AG09309 (cell line): ENCODE measurements around the gene SLC26A5.

Experiments used
- DNase-seq: peaks from one replicate; pipeline ENCODE4 v3.0.0-alpha.2; 2010; ENCODE audit warnings: low read depth
- H3K4me3 ChIP-seq: 2 replicates; pipeline ENCODE4 v1.5.1; 2011; ENCODE audit warnings: mild to moderate bottlenecking, low read depth, low read length, moderate library complexity; ENCODE audit not compliant: control insufficient read depth
- CTCF ChIP-seq: IDR thresholded peaks from 2 replicates; pipeline ENCODE4 v1.5.1; 2011; ENCODE audit warnings: mild to moderate bottlenecking, low read depth, low read length, inconsistent platforms; ENCODE audit not compliant: insufficient read depth, control insufficient read depth; ENCODE audit errors: missing control alignments

The SLC26A5 gene

DNA sequence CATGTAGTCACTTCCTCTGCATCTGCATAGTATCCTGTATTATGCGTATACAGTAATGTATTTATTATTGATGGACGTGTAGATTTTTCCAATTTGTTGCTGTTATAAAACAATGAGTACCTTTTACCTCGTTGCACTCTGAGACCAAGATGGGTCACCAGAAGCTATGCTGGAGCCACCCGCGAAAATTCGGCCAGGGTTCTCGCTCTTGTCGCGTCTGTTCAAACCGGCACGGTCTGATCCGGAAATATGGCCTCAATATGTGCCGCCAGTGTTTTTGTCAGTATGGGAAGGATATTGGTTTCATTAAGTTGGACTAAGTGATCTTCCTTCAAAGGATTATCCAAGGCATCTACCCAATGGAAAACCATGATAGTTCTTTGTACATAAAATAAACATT, 97.6 kb downstream of the SLC26A5 start:
- H3K4me3 ChIP-seq = peak overlapping the region; percentile 78
- DNase-seq = no peak
- TF ChIP-seq CTCF = no peak

DNA sequence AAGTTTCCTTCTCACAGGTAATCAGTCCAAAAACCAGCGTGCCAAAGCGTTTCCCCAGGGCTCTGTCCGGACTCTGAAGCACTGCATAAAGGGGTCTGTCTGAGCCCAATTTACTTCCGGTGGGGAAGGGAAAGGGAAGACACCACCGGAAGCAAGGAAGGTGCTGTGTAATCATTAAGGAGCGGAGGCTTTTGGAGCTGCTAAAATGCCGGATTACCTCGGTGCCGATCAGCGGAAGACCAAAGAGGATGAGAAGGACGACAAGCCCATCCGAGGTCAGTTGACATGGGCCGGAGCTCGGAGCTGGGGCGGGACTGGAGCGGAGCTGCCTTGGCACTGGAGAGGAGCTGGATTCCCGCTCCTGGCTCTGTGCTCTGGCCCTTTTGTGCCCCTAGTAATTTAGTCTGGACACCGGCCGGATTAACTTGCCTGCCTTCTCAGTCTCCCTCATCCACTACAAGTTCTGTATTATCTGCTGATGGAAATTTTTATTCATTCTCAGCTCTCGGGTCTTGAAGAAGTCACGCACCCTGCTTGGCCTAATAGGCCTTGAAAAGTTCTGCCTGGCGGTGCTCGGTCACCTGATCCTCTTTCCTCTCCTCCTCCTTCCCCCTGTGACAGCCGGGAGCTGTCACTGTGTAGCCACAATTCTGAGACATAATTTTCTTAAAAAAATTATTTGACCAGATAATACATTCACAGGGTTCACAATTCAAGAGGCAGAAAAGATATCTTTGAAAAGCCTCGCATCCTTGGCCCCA, 98.3 kb downstream of the SLC26A5 start, which contains the start of gene PSMC2:
Gene PSMC2, plus strand, starts transcription at position 137 of the 761 bp plus-strand sequence. Its CDS starts 69 bp downstream, at position 206.
- no peak for TF ChIP-seq CTCF

DNA sequence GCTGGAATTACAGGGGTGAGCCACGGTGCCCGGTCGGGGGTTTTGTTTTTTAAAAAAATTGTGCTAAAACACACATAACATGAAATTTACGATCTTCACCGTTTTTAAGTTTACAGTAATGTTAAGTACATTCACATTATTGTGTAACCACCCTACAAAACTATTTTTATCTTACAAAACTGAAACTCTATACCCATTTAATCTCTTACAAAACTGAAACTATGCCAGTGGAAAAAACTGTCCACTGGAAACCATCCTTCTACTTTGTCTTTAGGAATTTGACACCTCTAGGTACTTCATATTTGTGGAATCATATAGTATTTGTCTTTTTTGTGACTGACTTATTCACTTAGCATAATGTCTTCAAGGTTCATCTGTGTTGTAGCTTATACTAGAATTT, 99.6 kb downstream of the SLC26A5 start:
- no peak for DNase-seq
- TF ChIP-seq CTCF = no peak
- no peak overlapping the region for H3K4me3 ChIP-seq

More for the DNA sequence above, 98.3 kb downstream of the SLC26A5 start, which contains the start of gene PSMC2:
- H3K4me3 ChIP-seq = peak within 1 kb of the TSS; percentile 78
- peak; percentile 74 for DNase-seq

DNA sequence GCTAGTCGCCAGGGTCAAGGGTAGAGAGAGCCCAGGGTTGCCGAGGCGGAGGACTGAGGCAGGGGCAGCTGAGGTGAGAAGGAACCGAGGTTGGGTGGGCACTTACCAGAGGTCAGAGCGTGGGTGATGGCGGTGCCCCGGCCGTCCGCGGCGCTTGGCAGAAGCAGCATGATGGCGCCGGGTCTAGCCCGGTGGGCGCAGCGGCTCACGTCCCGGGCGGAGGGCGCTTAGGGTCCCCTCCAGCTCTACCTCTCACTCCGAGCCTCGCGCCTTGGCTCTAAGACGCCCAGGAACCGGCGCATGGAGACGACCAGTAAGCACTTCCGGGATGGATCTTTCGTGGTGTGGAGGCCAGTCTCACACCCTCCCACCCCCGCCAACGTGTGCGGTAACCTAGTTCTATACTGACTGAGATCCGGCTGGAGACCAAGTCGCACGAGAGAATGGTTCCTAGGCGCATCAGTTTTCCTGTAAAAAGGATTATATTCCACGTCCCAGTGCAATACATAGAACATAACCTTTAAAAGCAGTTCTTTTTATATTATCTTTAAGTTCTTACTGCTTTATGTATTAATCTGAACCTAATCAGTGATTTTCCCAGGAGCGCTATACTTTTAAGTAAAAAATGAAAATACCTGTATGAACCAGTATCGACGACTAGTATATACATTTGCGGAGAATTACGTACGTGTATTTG, 101.4 kb downstream of the SLC26A5 start, which contains the start of gene DNAJC2:
Gene DNAJC2, minus strand, starts transcription at position 315 of the 697 bp plus-strand sequence. Its CDS starts 145 bp downstream, at position 170.
- peak; percentile 81 for DNase-seq
- TF ChIP-seq CTCF = no peak
- peak within 1 kb of the TSS; percentile 71 for H3K4me3 ChIP-seq

- peak overlapping the region; percentile 71 for H3K4me3 ChIP-seq
- DNase-seq = no peak
- TF ChIP-seq CTCF = no peak
These were observed 102.1 kb downstream of the SLC26A5 start for GRCh38 chr7:103343758-103344452.

DNA sequence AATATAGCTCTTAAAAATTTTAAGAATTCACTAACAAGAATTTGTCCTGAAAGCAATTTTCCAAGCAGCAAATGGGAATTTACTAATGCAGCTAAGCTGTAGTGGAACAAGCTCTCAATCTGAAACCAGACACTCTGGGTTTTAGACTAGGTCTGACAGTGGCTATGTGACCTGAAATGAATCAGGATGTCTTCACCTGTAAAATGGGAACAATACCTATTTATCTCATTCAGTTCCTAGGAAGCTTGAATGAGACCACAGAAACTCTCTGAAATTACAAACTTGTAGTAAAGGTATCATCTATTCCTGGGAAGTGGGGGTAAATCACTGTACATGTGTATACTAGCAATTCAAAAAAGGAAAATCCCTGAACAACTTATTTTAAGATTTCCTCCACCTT, 102.7 kb downstream of the SLC26A5 start:
- TF ChIP-seq CTCF = no peak
- no peak for DNase-seq
- H3K4me3 ChIP-seq = peak overlapping the region; percentile 71
